Loucy (cell line): ENCODE results near the gene ANKDD1B.

ENCODE experiments used
- CTCF ChIP-seq: fragments of 200-600 bp; sonication (generic); conservative IDR thresholded peaks from 2 replicates; pipeline ENCODE4 v1.5.1; 2014; ENCODE audit warnings: mild to moderate bottlenecking, antibody characterized with exemption, low read length
- EZH2phosphoT487 ChIP-seq: fragments of 200-600 bp; IDR thresholded peaks from 2 replicates; pipeline ENCODE4 v1.6.1; 2018; ENCODE audit warnings: antibody characterized with exemption, mild to moderate bottlenecking, moderate library complexity, borderline replicate concordance

- TF ChIP-seq CTCF (no peak), EZH2phosphoT487 (no peak)
Measured at GRCh38 chr5:75612901-75613300, 1.6 kb downstream of the ANKDD1B start.
